H1 (cell line): Measurements from ENCODE around the gene MT1B. TPM values are rescaled to one million over a fixed set of nuclear protein-coding genes. Genes with fewer than 3 reads are reported as not detected.

ENCODE experiments used
- CTCF ChIA-PET: fragments of 300-600 bp; sonication (Branson Sonifier 250); formaldehyde crosslinking; loops from one replicate; lab custom pipeline; 2021; ENCODE audit not compliant: partially characterized antibody; lab: Charles Lee
- POLR2A ChIA-PET: fragments of 300-600 bp; sonication (Branson Sonifier 250); formaldehyde crosslinking; loops from one replicate; lab custom pipeline; 2021; ENCODE audit warnings: inconsistent platforms; ENCODE audit not compliant: partially characterized antibody; lab: Charles Lee
- DNase-seq, 2 experiments: peaks; one replicate each; pipeline versions ENCODE4 v3.0.0 to v3.0.0-alpha.2; 2010 to 2022; ENCODE audit warnings: low spot score in 2 of 2, low read depth in 1 of 2, mixed read lengths in 1 of 2
- FAIRE-seq: peaks from 2 replicates; lab custom pipeline; 2011; peaks lifted over from hg19 to GRCh38; lab: Jason Lieb, UNC
- H2AFZ ChIP-seq: 2 replicates; pipeline ENCODE4 v1.8.1; 2012; ENCODE audit warnings: low read length, inconsistent platforms
- H2AK5ac ChIP-seq: 2 replicates; pipeline ENCODE4 v1.6.1; 2013; ENCODE audit warnings: low read depth, low read length
- H2BK120ac ChIP-seq: replicated peaks from 2 replicates; pipeline ENCODE3; 2013; ENCODE audit warnings: low read depth, low read length, inconsistent platforms
- H2BK12ac ChIP-seq: 2 replicates; pipeline ENCODE4 v1.6.1; 2013; ENCODE audit warnings: low read depth, low read length
- H2BK15ac ChIP-seq: 2 replicates; pipeline ENCODE4 v1.6.1; 2013; ENCODE audit warnings: low read length
- H2BK20ac ChIP-seq: 2 replicates; pipeline ENCODE4 v1.6.1; 2013; ENCODE audit warnings: low read length
- H2BK5ac ChIP-seq: 2 replicates; pipeline ENCODE4 v1.6.1; 2013; ENCODE audit warnings: low read depth, low read length
- H3K14ac ChIP-seq: 2 replicates; pipeline ENCODE4 v1.6.1; 2013; ENCODE audit warnings: inconsistent platforms; ENCODE audit not compliant: insufficient read length
- H3K18ac ChIP-seq: 2 replicates; pipeline ENCODE4 v1.6.1; 2013; ENCODE audit warnings: low read length; ENCODE audit errors: extremely low read depth
- H3K23ac ChIP-seq: 2 replicates; pipeline ENCODE4 v1.6.1; 2013; ENCODE audit warnings: inconsistent platforms; ENCODE audit not compliant: insufficient read length
- H3K23me2 ChIP-seq: 2 replicates; pipeline ENCODE4 v1.6.1; 2013; ENCODE audit warnings: low read depth, low read length
- H3K27ac ChIP-seq: 2 replicates; pipeline ENCODE4 v1.6.1; 2011; ENCODE audit warnings: low read depth, low read length, inconsistent platforms
- H3K27me3 ChIP-seq, 4 experiments: replicated peaks in 1 of 4; 1 replicate in 1 of 4; 2 replicates in 3 of 4; pipeline versions ENCODE4 v1.6.1 to v1.8.1; 2011 to 2013; ENCODE audit warnings: low read length in 3 of 4, mild to moderate bottlenecking in 3 of 4, inconsistent platforms in 2 of 4, mixed read lengths in 2 of 4, moderate library complexity in 1 of 4; ENCODE audit not compliant: control insufficient read depth in 3 of 4, insufficient read depth in 3 of 4; ENCODE audit errors: extremely low read depth in 1 of 4
- H3K36me3 ChIP-seq, 4 experiments: 2 replicates each; pipeline versions ENCODE4 v1.6.1 to v1.8.1; 2011 to 2013; ENCODE audit warnings: mild to moderate bottlenecking in 4 of 4, low read length in 3 of 4, moderate library complexity in 2 of 4, control low read depth in 1 of 4, inconsistent platforms in 1 of 4; ENCODE audit not compliant: insufficient read depth in 4 of 4, control insufficient read depth in 2 of 4
- H3K4ac ChIP-seq: replicated peaks from 2 replicates; pipeline ENCODE3; 2013; ENCODE audit warnings: low read length, low read depth, mixed read lengths, inconsistent platforms; ENCODE audit not compliant: insufficient read length
- H3K4me1 ChIP-seq, 4 experiments: replicated peaks in 1 of 4; 1 replicate in 1 of 4; 2 replicates in 3 of 4; pipeline versions ENCODE4 v1.6.1 to v1.8.1; 2011 to 2013; ENCODE audit warnings: low read length in 3 of 4, inconsistent platforms in 2 of 4, mixed read lengths in 1 of 4; ENCODE audit not compliant: insufficient read depth in 4 of 4, control insufficient read depth in 3 of 4
- H3K4me2 ChIP-seq, 2 experiments: 2 replicates each; pipeline versions ENCODE4 v1.6.1 to v1.8.1; 2011 to 2013; ENCODE audit warnings: low read depth in 2 of 2, low read length in 2 of 2, control low read depth in 1 of 2, inconsistent platforms in 1 of 2, mild to moderate bottlenecking in 1 of 2; ENCODE audit not compliant: insufficient read depth in 1 of 2
- H3K4me3 ChIP-seq, 4 experiments: fragments of 200-600, 300-600 bp in 1 of 4; sonication (generic), shearing (Covaris generic), sonication (Bioruptor Twin) in 1 of 4; 2 replicates each; pipeline versions ENCODE4 v1.5.1 to v1.8.1; 2011 to 2016; ENCODE audit warnings: low read length in 4 of 4, low read depth in 3 of 4, control low read depth in 2 of 4, inconsistent platforms in 2 of 4, mild to moderate bottlenecking in 2 of 4, mixed read lengths in 1 of 4, moderate library complexity in 1 of 4; ENCODE audit not compliant: insufficient read depth in 2 of 4; ENCODE audit errors: extremely low read depth in 1 of 4
- H3K56ac ChIP-seq: replicated peaks from 2 replicates; pipeline ENCODE3; 2013; ENCODE audit warnings: low read depth, mild to moderate bottlenecking, mixed read lengths, low read length, inconsistent platforms; ENCODE audit not compliant: insufficient read length
- H3K79me1 ChIP-seq: 2 replicates; pipeline ENCODE4 v1.6.1; 2013; ENCODE audit warnings: low read depth, low read length, control low read depth
- H3K79me2 ChIP-seq, 2 experiments: 2 replicates each; pipeline versions ENCODE4 v1.6.1 to v1.8.1; 2012 to 2013; ENCODE audit warnings: low read length in 2 of 2, mild to moderate bottlenecking in 2 of 2, inconsistent platforms in 1 of 2; ENCODE audit not compliant: insufficient read depth in 2 of 2, control insufficient read depth in 1 of 2
- H3K9ac ChIP-seq, 4 experiments: replicated peaks in 1 of 4; 1 replicate in 1 of 4; 2 replicates in 3 of 4; pipeline versions ENCODE4 v1.6.1 to v1.8.1; 2011 to 2013; ENCODE audit warnings: low read depth in 3 of 4, low read length in 3 of 4, control low read depth in 2 of 4, mild to moderate bottlenecking in 2 of 4, moderate library complexity in 2 of 4, inconsistent platforms in 1 of 4; ENCODE audit errors: extremely low read depth in 1 of 4
- H3K9me3 ChIP-seq, 2 experiments: 2 replicates each; pipeline versions ENCODE4 v1.6.1 to v1.8.1; 2012 to 2013; ENCODE audit warnings: mild to moderate bottlenecking in 2 of 2, moderate library complexity in 2 of 2, control low read depth in 1 of 2, inconsistent platforms in 1 of 2, low read depth in 1 of 2, low read length in 1 of 2, mixed read lengths in 1 of 2; ENCODE audit not compliant: insufficient read depth in 2 of 2
- H4K20me1 ChIP-seq, 2 experiments: replicated peaks in 1 of 2; 2 replicates each; pipeline versions ENCODE3 to v1.8.1; 2011 to 2013; ENCODE audit warnings: inconsistent platforms in 2 of 2, low read length in 2 of 2, mild to moderate bottlenecking in 1 of 2; ENCODE audit not compliant: insufficient read depth in 2 of 2, control insufficient read depth in 1 of 2
- H4K5ac ChIP-seq: 2 replicates; pipeline ENCODE4 v1.6.1; 2013; ENCODE audit warnings: low read length, low read depth, mixed read lengths, inconsistent platforms; ENCODE audit not compliant: insufficient read length
- H4K8ac ChIP-seq: 2 replicates; pipeline ENCODE4 v1.8.0; 2013; ENCODE audit warnings: mild to moderate bottlenecking, moderate library complexity, low read length, inconsistent platforms; ENCODE audit not compliant: insufficient read depth; ENCODE audit errors: extremely low read depth
- H4K91ac ChIP-seq: replicated peaks from 2 replicates; pipeline ENCODE3; 2013; ENCODE audit warnings: low read length, mixed read lengths, inconsistent platforms; ENCODE audit not compliant: insufficient read length
- E2F6 ChIP-seq: IDR thresholded peaks from 2 replicates; pipeline ENCODE4 v1.6.1; 2012; ENCODE audit warnings: inconsistent platforms
- EZH2 ChIP-seq: fragments of 200-600 bp; sonication (generic); IDR thresholded peaks from 2 replicates; pipeline ENCODE4 v1.7.1; 2012; ENCODE audit warnings: low read depth, mild to moderate bottlenecking, moderate library complexity, low read length, inconsistent platforms; ENCODE audit not compliant: severe bottlenecking
- GTF2F1 ChIP-seq: IDR thresholded peaks from 2 replicates; pipeline ENCODE4 v1.6.1; 2012; ENCODE audit warnings: low read depth, low read length, improper control_type of control experiment, borderline replicate concordance
- KDM4A ChIP-seq: IDR thresholded peaks from one replicate; pipeline ENCODE4 v1.7.1; 2012; ENCODE audit warnings: low read depth, mild to moderate bottlenecking, moderate library complexity, low read length, inconsistent platforms; ENCODE audit not compliant: severe bottlenecking
- NRF1 ChIP-seq: IDR thresholded peaks from 2 replicates; pipeline ENCODE4 v1.6.1; 2011; ENCODE audit warnings: mild to moderate bottlenecking, low read depth, low read length, improper control_type of control experiment
- SAP30 ChIP-seq: fragments of 300-600 bp; sonication (generic); IDR thresholded peaks from 2 replicates; pipeline ENCODE4 v1.7.1; 2012; ENCODE audit warnings: low read length, moderate library complexity, mild to moderate bottlenecking, inconsistent platforms; ENCODE audit not compliant: insufficient read depth, insufficient replicate concordance
- SUZ12 ChIP-seq: fragments of 200-600 bp; sonication (generic); IDR thresholded peaks from 2 replicates; pipeline ENCODE4 v1.6.1; 2012; ENCODE audit warnings: mild to moderate bottlenecking, inconsistent platforms, low read length, moderate library complexity, mixed read lengths
- WGBS, 2 experiments: shearing (Covaris generic) in 1 of 2; methylation state at CpG; one replicate each; pipeline versions ENCODE4 v1.1.6 to v1.1.7; 2013 to 2015; ENCODE audit warnings: low lambda C conversion rate in 2 of 2, mixed read lengths in 2 of 2, inconsistent platforms in 1 of 2, low coverage in 1 of 2, missing lambda C conversion rate in 1 of 2; ENCODE audit not compliant: insufficient replicate concordance in 2 of 2, insufficient coverage in 1 of 2, insufficient read length in 1 of 2; ENCODE audit errors: extremely low coverage in 1 of 2, missing lambda C conversion rate in 1 of 2; 5-methylcytosine and 5-hydroxymethylcytosine counted together
- polyA plus RNA-seq, 7 experiments: library from polyadenylated mRNA; depleted of rRNA in 3 of 7; stranded (reverse) in 5 of 7; unstranded in 2 of 7; fragments of >200 nt in 5 of 7; fragments of 200-250 nt in 2 of 7; gene quantifications; 1 replicate in 5 of 7; 2 replicates in 1 of 7; 4 replicates in 1 of 7; pipeline versions ENCODE4 v1.2.1 to v1.2.3, GENCODE V29; 2011 to 2013; ENCODE audit warnings: missing spikeins in 2 of 7, mixed read lengths in 2 of 7
- total RNA-seq: library from RNA; stranded (reverse); fragmentation: NEBNext Ultra II Directional; extraction: Animal tissue kit (Norgen Biotek cat#: 25700); gene quantifications from 2 replicates; pipeline ENCODE4 v1.2.1, GENCODE V29; 2021

The MT1B gene
- total and polyA plus RNA-seq, 2 of the 8 experiments (the other 6 are each of a cell fraction or from before 2014, with no cell fraction given) = not detected

- H2BK15ac ChIP-seq = no peak overlapping the region
- H3K36me3 ChIP-seq = no peaks in the 10 kb centered on the region
- H3K27ac ChIP-seq = no peak overlapping the region
- no peak overlapping the region for H3K14ac ChIP-seq
- peaks cover 10% of the 10 kb centered on the region; the same call in 1 of the 2 replicates for H3K23me2 ChIP-seq
- H3K18ac ChIP-seq = peak overlapping the region; percentile 68
- H3K4me2 ChIP-seq = peak overlapping the region; percentile 74 to 92
- peaks cover 2 to 9% of the 10 kb centered on the region in 2 experiments for H4K20me1 ChIP-seq
- H3K4me1 ChIP-seq = peaks cover 3 to 18% (median 13%) of the 10 kb centered on the region in 4 experiments
- H3K9ac ChIP-seq = no peak overlapping the region
- H2AFZ ChIP-seq = 0 out of 2 replicates have a peak overlapping the region, but pooled peaks have one; percentile 6
- POLR2A ChIA-PET = interaction anchor here (0.9 to 13.9 kb wide), 13 partner anchors 9 to 219 kb away, joined by 3 to 205 read pairs (median 5); partner anchors contain the start of genes MT1B, MT1E, MT1F and MT1M
- CTCF ChIA-PET = interaction anchor here (0.6 to 4.6 kb wide), 8 partner anchors 10 to 884 kb away, joined by 3 to 29 read pairs (median 3); partner anchors contain the start of gene MT1E
- no peak overlapping the region for H4K8ac ChIP-seq
- no peak for FAIRE-seq
- H2BK5ac ChIP-seq = no peak overlapping the region
- 10% methylated on average over 19 of the region's 19 CpGs; no CpG with 5 or more reads in 1 of the 2 experiments for WGBS, 2 experiments
- H4K5ac ChIP-seq = no peak overlapping the region
- TF ChIP-seq SUZ12 = peak; percentile 76
- no peak for TF ChIP-seq SAP30
- TF ChIP-seq KDM4A = peak; percentile 30
- peak; percentile 72 for TF ChIP-seq EZH2
- no peak for TF ChIP-seq E2F6
- no peak for TF ChIP-seq GTF2F1
- TF ChIP-seq NRF1 = 0 out of 2 replicates have a peak, but pooled peaks have one; percentile 28
- H2BK12ac ChIP-seq = peak overlapping the region; percentile 86; the same call in 1 of the 2 replicates
- no peaks in the 10 kb centered on the region for H3K79me1 ChIP-seq
- no peaks in the 10 kb centered on the region for H3K79me2 ChIP-seq
- peak overlapping the region; percentile 13 to 52 (median 19); a peak in 7 of 8 replicates for H3K4me3 ChIP-seq
- no peak overlapping the region for H2BK120ac ChIP-seq
- no peak overlapping the region; the same call in 1 of the 2 replicates for H2BK20ac ChIP-seq
- DNase-seq = no peak
- H4K91ac ChIP-seq = peak overlapping the region; percentile 15
- H3K27me3 ChIP-seq = peaks cover 65 to 83% (median 77%) of the 10 kb centered on the region in 4 experiments
- no peak overlapping the region for H3K4ac ChIP-seq
- H3K23ac ChIP-seq = no peak overlapping the region
- no peak overlapping the region for H2AK5ac ChIP-seq
- H3K56ac ChIP-seq = no peak overlapping the region
- H3K9me3 ChIP-seq = no peaks in the 10 kb centered on the region
Observed at GRCh38 chr16:56669840-56670619, 18.3 kb downstream of the MT1B start.
